Measurements from ENCODE around the gene EPS8L1.

The EPS8L1 gene

GRCh38 chr19:55112777-55113569 is 37.3 kb downstream of the EPS8L1 start:
- H2BK12ac ChIP-seq (ENCODE audit: low read length): peak overlapping the region; percentile 43
- H3K18ac ChIP-seq (ENCODE audit: low read length): peak overlapping the region; percentile 44
- no peak overlapping the region for H3K4ac ChIP-seq (ENCODE audit: low read length)
- peak overlapping the region; percentile 89 for H3K23ac ChIP-seq (ENCODE audit: low read depth, low read length, poor library complexity)
- H2BK15ac ChIP-seq (ENCODE audit: low read length): peak overlapping the region; percentile 87
- WGBS, 2 donors (ENCODE audit: extremely low coverage in 2 of 2, insufficient read length in 2 of 2, insufficient replicate concordance in 1 of 2): no CpG with 5 or more reads among the region's 23 CpGs
- H2AFZ ChIP-seq (ENCODE audit: low read length): no peak overlapping the region
- H2AK5ac ChIP-seq (ENCODE audit: low read depth, low read length): peak overlapping the region; percentile 53
- H3K27me3 ChIP-seq (ENCODE audit: control insufficient read depth in 3 of 3, insufficient read depth in 3 of 3, low read depth in 1 of 3, low read length in 3 of 3): no peaks in the 10 kb centered on the region
- H3K4me2 ChIP-seq (ENCODE audit: insufficient read depth, low read length, poor library complexity, severe bottlenecking): no peak overlapping the region
- H4K8ac ChIP-seq (ENCODE audit: low read depth, low read length): no peak overlapping the region
- H3K27ac ChIP-seq (replicated peaks; ENCODE audit: low read length): peak overlapping the region; percentile 15
- H3K14ac ChIP-seq (ENCODE audit: low read length): no peak overlapping the region
- H2BK5ac ChIP-seq (ENCODE audit: low read length): peak overlapping the region; percentile 92
- H3K4me1 ChIP-seq (ENCODE audit: control insufficient read depth in 2 of 2, insufficient read depth in 1 of 2, low read depth in 1 of 2, low read length in 2 of 2): peaks cover 32 to 37% of the 10 kb centered on the region in 2 donors
- H3K9ac ChIP-seq (ENCODE audit: low read depth, low read length, poor library complexity): no peak overlapping the region
- peaks cover 37% of the 10 kb centered on the region for H3K79me1 ChIP-seq (ENCODE audit: low read depth, low read length)
- peak overlapping the region in 1 of 2 donors; percentile 36 for H3K4me3 ChIP-seq (ENCODE audit: low read length in 2 of 2)
- H3K36me3 ChIP-seq (replicated peaks in 1 of 2; ENCODE audit: control insufficient read depth in 2 of 2, insufficient read depth in 2 of 2, low read length in 2 of 2): peaks cover 7 to 44% of the 10 kb centered on the region in 2 donors
- no peak overlapping the region for H4K91ac ChIP-seq (ENCODE audit: low read depth, low read length, poor library complexity)
- peak overlapping the region; percentile 44 for H2BK120ac ChIP-seq (ENCODE audit: low read depth, low read length)
- DNase-seq (ENCODE audit: low spot score): no peak
- no peaks in the 10 kb centered on the region for H3K9me3 ChIP-seq (replicated peaks in 1 of 2; ENCODE audit: control insufficient read depth in 2 of 2, insufficient read depth in 1 of 2, low read depth in 1 of 2, low read length in 2 of 2)

- Histone ChIP-seq H4K8ac (ENCODE audit: low read depth, low read length) (no peak overlapping the region), H2BK15ac (ENCODE audit: low read length) (no peak overlapping the region), H3K18ac (ENCODE audit: low read length) (peak overlapping the region; percentile 16), H2AFZ (ENCODE audit: low read length) (no peak overlapping the region), H3K4me1 (ENCODE audit: control insufficient read depth in 2 of 2, insufficient read depth in 1 of 2, low read depth in 1 of 2, low read length in 2 of 2) (peaks cover 32 to 37% of the 10 kb centered on the region in 2 donors), H2AK5ac (ENCODE audit: low read depth, low read length) (peak overlapping the region; percentile 53), H2BK120ac (ENCODE audit: low read depth, low read length) (no peak overlapping the region), H3K27ac (replicated peaks; ENCODE audit: low read length) (peak overlapping the region; percentile 15), H3K27me3 (ENCODE audit: control insufficient read depth in 3 of 3, insufficient read depth in 3 of 3, low read depth in 1 of 3, low read length in 3 of 3) (no peaks in the 10 kb centered on the region), H3K4me3 (ENCODE audit: low read length in 2 of 2) (no peak overlapping the region), H3K9ac (ENCODE audit: low read depth, low read length, poor library complexity) (no peak overlapping the region), H3K79me1 (ENCODE audit: low read depth, low read length) (peaks cover 37% of the 10 kb centered on the region), H3K23ac (ENCODE audit: low read depth, low read length, poor library complexity) (no peak overlapping the region), H4K91ac (ENCODE audit: low read depth, low read length, poor library complexity) (no peak overlapping the region), H2BK5ac (ENCODE audit: low read length) (peak overlapping the region; percentile 92), H3K36me3 (replicated peaks in 1 of 2; ENCODE audit: control insufficient read depth in 2 of 2, insufficient read depth in 2 of 2, low read length in 2 of 2) (peaks cover 7 to 41% of the 10 kb centered on the region in 2 donors), H3K4ac (ENCODE audit: low read length) (no peak overlapping the region), H2BK12ac (ENCODE audit: low read length) (no peak overlapping the region), H3K4me2 (ENCODE audit: insufficient read depth, low read length, poor library complexity, severe bottlenecking) (peak overlapping the region; percentile 22), H3K14ac (ENCODE audit: low read length) (no peak overlapping the region), H3K9me3 (replicated peaks in 1 of 2; ENCODE audit: control insufficient read depth in 2 of 2, insufficient read depth in 1 of 2, low read depth in 1 of 2, low read length in 2 of 2) (no peaks in the 10 kb centered on the region)
- peak; percentile 86 for DNase-seq (ENCODE audit: low spot score)
- WGBS, 2 donors (ENCODE audit: extremely low coverage in 2 of 2, insufficient read length in 2 of 2, insufficient replicate concordance in 1 of 2): no CpG with 5 or more reads among the region's 12 CpGs
Observed at GRCh38 chr19:55113570-55114039, 37.9 kb downstream of the EPS8L1 start.

GRCh38 chr19:55114566-55115145 is 39.0 kb downstream of the EPS8L1 start:
- Histone ChIP-seq H2BK15ac (ENCODE audit: low read length) (no peak overlapping the region), H2BK5ac (ENCODE audit: low read length) (peak overlapping the region; percentile 10), H3K27ac (replicated peaks; ENCODE audit: low read length) (peak overlapping the region; percentile 33), H4K91ac (ENCODE audit: low read depth, low read length, poor library complexity) (no peak overlapping the region), H2BK120ac (ENCODE audit: low read depth, low read length) (no peak overlapping the region), H3K23ac (ENCODE audit: low read depth, low read length, poor library complexity) (no peak overlapping the region), H3K79me1 (ENCODE audit: low read depth, low read length) (peaks cover 33% of the 10 kb centered on the region), H2AK5ac (ENCODE audit: low read depth, low read length) (peak overlapping the region; percentile 79), H2AFZ (ENCODE audit: low read length) (no peak overlapping the region), H2BK12ac (ENCODE audit: low read length) (no peak overlapping the region), H3K18ac (ENCODE audit: low read length) (no peak overlapping the region), H3K4me1 (ENCODE audit: control insufficient read depth in 2 of 2, insufficient read depth in 1 of 2, low read depth in 1 of 2, low read length in 2 of 2) (peaks cover 35 to 37% of the 10 kb centered on the region in 2 donors), H3K4me3 (ENCODE audit: low read length in 2 of 2) (no peak overlapping the region), H3K4me2 (ENCODE audit: insufficient read depth, low read length, poor library complexity, severe bottlenecking) (no peak overlapping the region), H3K9me3 (replicated peaks in 1 of 2; ENCODE audit: control insufficient read depth in 2 of 2, insufficient read depth in 1 of 2, low read depth in 1 of 2, low read length in 2 of 2) (no peaks in the 10 kb centered on the region), H3K36me3 (replicated peaks in 1 of 2; ENCODE audit: control insufficient read depth in 2 of 2, insufficient read depth in 2 of 2, low read length in 2 of 2) (peaks cover 3 to 31% of the 10 kb centered on the region in 2 donors), H3K9ac (ENCODE audit: low read depth, low read length, poor library complexity) (no peak overlapping the region), H3K4ac (ENCODE audit: low read length) (no peak overlapping the region), H4K8ac (ENCODE audit: low read depth, low read length) (no peak overlapping the region), H3K27me3 (ENCODE audit: control insufficient read depth in 3 of 3, insufficient read depth in 3 of 3, low read depth in 1 of 3, low read length in 3 of 3) (no peaks in the 10 kb centered on the region), H3K14ac (ENCODE audit: low read length) (no peak overlapping the region)
- no peak for DNase-seq (ENCODE audit: low spot score)
- WGBS, 2 donors (ENCODE audit: extremely low coverage in 2 of 2, insufficient read length in 2 of 2, insufficient replicate concordance in 1 of 2): no CpG with 5 or more reads among the region's 9 CpGs

GRCh38 chr19:55115446-55116065 is 39.9 kb downstream of the EPS8L1 start:
- Histone ChIP-seq H3K27ac (replicated peaks; ENCODE audit: low read length) (no peak overlapping the region), H2BK12ac (ENCODE audit: low read length) (no peak overlapping the region), H3K4me1 (ENCODE audit: control insufficient read depth in 2 of 2, insufficient read depth in 1 of 2, low read depth in 1 of 2, low read length in 2 of 2) (peaks cover 35 to 37% of the 10 kb centered on the region in 2 donors), H3K4me3 (ENCODE audit: low read length in 2 of 2) (peak overlapping the region in 1 of 2 donors; percentile 65), H3K9me3 (replicated peaks in 1 of 2; ENCODE audit: control insufficient read depth in 2 of 2, insufficient read depth in 1 of 2, low read depth in 1 of 2, low read length in 2 of 2) (no peaks in the 10 kb centered on the region), H3K4me2 (ENCODE audit: insufficient read depth, low read length, poor library complexity, severe bottlenecking) (peak overlapping the region; percentile 99), H3K36me3 (replicated peaks in 1 of 2; ENCODE audit: control insufficient read depth in 2 of 2, insufficient read depth in 2 of 2, low read length in 2 of 2) (peaks cover 0 to 22% of the 10 kb centered on the region in 2 donors), H3K9ac (ENCODE audit: low read depth, low read length, poor library complexity) (peak overlapping the region; percentile 99), H3K18ac (ENCODE audit: low read length) (no peak overlapping the region), H3K27me3 (ENCODE audit: control insufficient read depth in 3 of 3, insufficient read depth in 3 of 3, low read depth in 1 of 3, low read length in 3 of 3) (peaks cover 0 to 3% (median 0%) of the 10 kb centered on the region in 3 experiments), H3K23ac (ENCODE audit: low read depth, low read length, poor library complexity) (no peak overlapping the region), H3K79me1 (ENCODE audit: low read depth, low read length) (peaks cover 33% of the 10 kb centered on the region), H2BK5ac (ENCODE audit: low read length) (peak overlapping the region; percentile 16), H2AK5ac (ENCODE audit: low read depth, low read length) (peak overlapping the region; percentile 63), H4K8ac (ENCODE audit: low read depth, low read length) (no peak overlapping the region), H2BK120ac (ENCODE audit: low read depth, low read length) (no peak overlapping the region), H3K14ac (ENCODE audit: low read length) (no peak overlapping the region), H2BK15ac (ENCODE audit: low read length) (no peak overlapping the region), H4K91ac (ENCODE audit: low read depth, low read length, poor library complexity) (no peak overlapping the region), H3K4ac (ENCODE audit: low read length) (no peak overlapping the region), H2AFZ (ENCODE audit: low read length) (no peak overlapping the region)
- no CpG with 5 or more reads among the region's 13 CpGs for WGBS, 2 donors (ENCODE audit: extremely low coverage in 2 of 2, insufficient read length in 2 of 2, insufficient replicate concordance in 1 of 2)
- DNase-seq (ENCODE audit: low spot score): no peak
